ENCODE data around the gene BCS1L.

The BCS1L gene

GRCh38 chr2:218691234-218691633 is 31.8 kb downstream of the BCS1L start:
- Mint-ChIP-seq H3K36me3 (peaks cover 57% of the 10 kb centered on the region), H3K27me3 (no peaks in the 10 kb centered on the region), H3K27ac (no peak overlapping the region), H3K4me3 (no peak overlapping the region), H3K9me3 (no peaks in the 10 kb centered on the region), H3K4me1 (no peaks in the 10 kb centered on the region)
- ATAC-seq: no peak

DNA sequence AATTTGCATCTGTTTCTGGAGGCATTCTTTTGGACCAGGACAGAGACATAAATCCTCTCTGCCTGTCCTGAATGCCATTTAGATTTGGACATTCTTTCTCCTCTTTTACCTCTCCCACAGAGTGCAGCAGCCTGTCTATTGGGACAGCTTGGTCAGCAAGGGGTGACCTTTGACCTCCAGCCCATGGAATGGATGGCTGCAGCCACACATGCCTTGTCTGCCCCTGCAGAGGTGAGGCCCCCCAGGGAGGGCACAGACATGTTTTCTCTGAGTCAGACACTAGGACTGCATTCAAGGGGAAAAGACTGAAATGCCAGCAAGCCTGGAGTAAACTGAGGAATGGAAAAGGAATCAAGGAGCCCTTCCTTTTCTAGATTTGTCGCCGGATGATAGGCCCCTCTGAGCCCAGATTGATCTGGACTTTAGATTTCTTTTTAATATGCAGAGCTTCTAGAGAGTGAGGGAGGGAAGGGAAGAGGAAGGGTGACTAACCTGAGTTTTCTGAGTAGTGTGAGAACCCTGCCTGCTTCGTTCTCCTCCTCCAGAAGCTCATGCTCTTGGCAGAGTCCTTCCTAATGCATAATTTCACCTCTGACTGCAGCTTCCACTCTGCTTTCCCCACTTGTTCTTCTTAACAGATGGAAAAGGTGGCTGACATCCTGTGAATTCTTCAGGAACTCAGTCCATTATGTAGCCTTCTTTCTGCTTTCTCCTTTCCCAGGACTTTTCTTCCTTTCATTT is 35.1 kb downstream of the BCS1L start:
- Mint-ChIP-seq H3K36me3 (peaks cover 61% of the 10 kb centered on the region), H3K4me3 (no peak overlapping the region), H3K9me3 (no peaks in the 10 kb centered on the region), H3K27me3 (no peaks in the 10 kb centered on the region), H3K27ac (no peak overlapping the region), H3K4me1 (no peaks in the 10 kb centered on the region)
- ATAC-seq: no peak

GRCh38 chr2:218698885-218699284 is 39.4 kb downstream of the BCS1L start:
- no peaks in the 10 kb centered on the region for H3K27me3 Mint-ChIP-seq
- peaks cover 42% of the 10 kb centered on the region for H3K36me3 Mint-ChIP-seq
- no peak overlapping the region for H3K27ac Mint-ChIP-seq
- H3K4me1 Mint-ChIP-seq: no peaks in the 10 kb centered on the region
- no peaks in the 10 kb centered on the region for H3K9me3 Mint-ChIP-seq
- ATAC-seq: no peak
- H3K4me3 Mint-ChIP-seq: no peak overlapping the region

DNA sequence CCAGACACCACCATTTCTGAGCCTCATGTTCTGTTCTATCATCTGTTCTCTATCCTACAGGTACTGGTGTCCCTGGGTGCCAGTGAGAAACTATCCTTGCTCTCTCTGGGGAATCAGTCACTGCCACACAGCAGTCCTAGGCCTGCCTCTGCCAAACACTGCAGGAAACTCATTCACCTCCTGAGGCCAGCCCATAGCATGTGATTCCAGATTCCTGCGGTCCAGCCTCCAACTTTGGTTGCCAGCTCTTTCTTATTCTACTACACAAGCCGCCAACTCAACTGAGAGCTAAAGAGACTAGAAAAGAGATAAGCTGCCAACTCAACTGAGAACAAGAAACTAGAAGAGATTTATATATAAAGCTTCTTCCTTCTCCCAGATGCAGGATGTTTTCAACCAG is 42.3 kb downstream of the BCS1L start:
- Mint-ChIP-seq H3K27ac (no peak overlapping the region), H3K36me3 (peaks cover 26% of the 10 kb centered on the region), H3K4me3 (no peak overlapping the region), H3K4me1 (no peaks in the 10 kb centered on the region), H3K9me3 (no peaks in the 10 kb centered on the region), H3K27me3 (no peaks in the 10 kb centered on the region)
- ATAC-seq: no peak

DNA sequence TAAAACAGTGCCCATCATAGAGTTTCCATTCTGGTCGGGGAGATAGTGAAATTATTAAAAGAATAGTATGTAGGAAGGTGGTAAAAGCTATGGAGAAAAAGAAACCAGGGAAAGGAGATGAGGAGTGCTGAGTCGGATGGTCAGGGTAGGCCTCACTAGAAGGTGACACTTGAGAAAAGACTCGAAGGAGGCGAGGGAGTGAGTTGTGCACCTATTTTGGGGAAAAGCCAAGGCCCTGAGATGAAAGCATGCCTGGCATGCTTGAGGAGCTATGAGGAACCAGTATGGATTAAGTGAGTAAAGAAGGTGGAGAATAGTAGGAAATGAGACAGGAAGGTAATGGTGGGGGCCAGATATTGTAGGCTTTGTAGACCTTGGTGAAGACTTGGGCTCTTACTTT is 43.9 kb downstream of the BCS1L start:
- Mint-ChIP-seq H3K4me1 (no peaks in the 10 kb centered on the region), H3K27ac (no peak overlapping the region), H3K9me3 (peaks cover 2% of the 10 kb centered on the region), H3K36me3 (peaks cover 24% of the 10 kb centered on the region), H3K4me3 (no peak overlapping the region), H3K27me3 (no peaks in the 10 kb centered on the region)
- no peak for ATAC-seq

- Mint-ChIP-seq H3K27me3 (no peaks in the 10 kb centered on the region), H3K27ac (no peak overlapping the region)
Observed at GRCh38 chr2:218708086-218708485, 48.6 kb downstream of the BCS1L start.

GRCh38 chr2:218709908-218710307 is 50.4 kb downstream of the BCS1L start:
- Mint-ChIP-seq H3K9me3 (peaks cover 2% of the 10 kb centered on the region), H3K36me3 (no peaks in the 10 kb centered on the region), H3K27ac (peak overlapping the region; percentile 85), H3K4me1 (peaks cover 21% of the 10 kb centered on the region), H3K27me3 (no peaks in the 10 kb centered on the region), H3K4me3 (no peak overlapping the region)
- no peak for ATAC-seq

More at GRCh38 chr2:218708086-218708485, 48.6 kb downstream of the BCS1L start:
- Mint-ChIP-seq H3K36me3 (no peaks in the 10 kb centered on the region), H3K4me3 (no peak overlapping the region), H3K9me3 (peaks cover 2% of the 10 kb centered on the region), H3K4me1 (peaks cover 12% of the 10 kb centered on the region)
- ATAC-seq: no peak

DNA sequence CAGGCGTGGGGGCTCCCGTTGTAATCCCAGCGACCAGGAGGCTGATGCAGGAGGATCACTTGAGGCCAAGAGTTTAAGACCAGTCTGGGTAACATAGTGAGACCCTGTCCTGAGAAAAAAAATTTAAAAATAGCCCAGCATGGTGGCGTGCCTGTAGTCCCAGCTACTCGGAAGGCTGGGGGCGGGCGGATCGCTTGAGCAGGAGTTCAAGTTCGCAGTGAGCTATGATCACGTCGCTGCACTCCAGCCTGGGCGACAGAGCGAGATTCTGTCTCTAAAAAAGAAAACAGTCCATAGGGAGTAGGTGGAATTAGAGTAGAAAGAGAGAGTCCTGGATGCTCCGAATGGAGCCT is 50.8 kb downstream of the BCS1L start:
- H3K27me3 Mint-ChIP-seq: no peaks in the 10 kb centered on the region
- no peaks in the 10 kb centered on the region for H3K36me3 Mint-ChIP-seq
- peaks cover 21% of the 10 kb centered on the region for H3K4me1 Mint-ChIP-seq
- H3K9me3 Mint-ChIP-seq: peaks cover 2% of the 10 kb centered on the region
- peak overlapping the region; percentile 91 for H3K4me3 Mint-ChIP-seq
- peak overlapping the region; percentile 85 for H3K27ac Mint-ChIP-seq
- no peak for ATAC-seq

DNA sequence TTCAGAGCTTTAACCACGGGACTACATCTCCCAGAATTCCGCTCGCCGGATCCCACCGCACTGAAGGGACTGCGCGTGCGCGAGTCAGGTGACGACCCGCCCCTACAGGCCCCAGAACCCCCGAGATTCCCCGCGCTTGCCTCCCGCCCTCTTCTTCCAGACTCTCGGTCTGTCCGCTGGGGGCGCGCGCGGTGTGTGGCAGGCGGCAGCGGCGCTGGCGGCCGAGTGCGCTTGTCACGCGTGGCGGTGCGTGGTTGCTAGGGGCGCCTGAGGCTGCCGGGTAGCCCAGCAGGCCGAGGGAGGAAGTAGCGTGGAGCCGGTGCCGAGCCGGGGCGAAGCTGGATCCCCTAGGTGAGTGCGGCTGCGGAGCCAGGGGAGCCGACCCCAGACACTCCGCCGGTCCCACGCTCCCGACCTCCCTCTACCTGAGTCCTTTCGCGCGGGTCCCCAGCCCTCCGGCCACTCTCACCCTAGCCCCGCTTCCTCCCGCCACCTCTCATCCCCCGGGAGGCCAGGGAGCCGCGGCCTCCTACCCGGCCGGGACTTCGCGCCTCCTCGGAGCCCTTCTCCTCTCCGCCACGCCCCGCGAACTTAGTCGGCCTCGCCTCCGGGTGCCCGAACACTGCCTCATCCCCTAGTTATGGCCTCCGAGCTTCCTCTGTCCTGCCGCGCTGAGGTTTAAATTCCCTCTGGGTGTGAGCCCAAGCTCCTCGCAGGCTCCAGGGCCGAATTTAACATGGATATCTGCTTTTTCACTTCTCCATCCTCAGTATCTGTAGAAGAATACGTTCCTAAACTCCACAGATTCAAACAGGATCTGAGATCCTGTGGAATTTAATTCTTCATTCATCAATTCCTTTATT is 51.4 kb downstream of the BCS1L start, which contains the start of gene TTLL4:
TSS of gene TTLL4 (plus strand) at position 149 of the 863 bp plus-strand sequence. CDS start 26,842 bp downstream, outside the sequence.
- no peaks in the 10 kb centered on the region for H3K36me3 Mint-ChIP-seq
- no peaks in the 10 kb centered on the region for H3K27me3 Mint-ChIP-seq
- H3K4me3 Mint-ChIP-seq: peak within 1 kb of the TSS; percentile 91
- H3K9me3 Mint-ChIP-seq: peaks cover 2% of the 10 kb centered on the region
- ATAC-seq: peak; percentile 99
- H3K4me1 Mint-ChIP-seq: peaks cover 21% of the 10 kb centered on the region
- peak within 1 kb of the TSS; percentile 85 for H3K27ac Mint-ChIP-seq

- peak overlapping the region; percentile 91 for H3K4me3 Mint-ChIP-seq
- ATAC-seq: no peak
- peak overlapping the region; percentile 85 for H3K27ac Mint-ChIP-seq
- H3K27me3 Mint-ChIP-seq: no peaks in the 10 kb centered on the region
- H3K9me3 Mint-ChIP-seq: peaks cover 2% of the 10 kb centered on the region
- H3K4me1 Mint-ChIP-seq: peaks cover 21% of the 10 kb centered on the region
- H3K36me3 Mint-ChIP-seq: no peaks in the 10 kb centered on the region
Observed at GRCh38 chr2:218711550-218711929, 52.1 kb downstream of the BCS1L start.

Measured in stimulated activated memory B cell treated with anti-CD40 and anti-IgM and Interleukin-4, amounts not matched to agents 10 μg/mL and 1 μg/mL and 100 μg/mL, for 72 hours (primary cell).